HG02759 (cell line): Measurements from ENCODE around the gene TNIK.
"Not testable (repeated sequence)": the region's sequence is repeated elsewhere in the genome, so short reads cannot be mapped to it uniquely, and the experiment has no call there.

Source experiments
- ATAC-seq: cut with Tn5 transposase; IDR thresholded peaks from one replicate; pipeline ENCODE4 v1.9.1; 2021; ENCODE audit warnings: mild to moderate bottlenecking, moderate library complexity; ENCODE audit not compliant: unreplicated experiment

TNIK gene

DNA sequence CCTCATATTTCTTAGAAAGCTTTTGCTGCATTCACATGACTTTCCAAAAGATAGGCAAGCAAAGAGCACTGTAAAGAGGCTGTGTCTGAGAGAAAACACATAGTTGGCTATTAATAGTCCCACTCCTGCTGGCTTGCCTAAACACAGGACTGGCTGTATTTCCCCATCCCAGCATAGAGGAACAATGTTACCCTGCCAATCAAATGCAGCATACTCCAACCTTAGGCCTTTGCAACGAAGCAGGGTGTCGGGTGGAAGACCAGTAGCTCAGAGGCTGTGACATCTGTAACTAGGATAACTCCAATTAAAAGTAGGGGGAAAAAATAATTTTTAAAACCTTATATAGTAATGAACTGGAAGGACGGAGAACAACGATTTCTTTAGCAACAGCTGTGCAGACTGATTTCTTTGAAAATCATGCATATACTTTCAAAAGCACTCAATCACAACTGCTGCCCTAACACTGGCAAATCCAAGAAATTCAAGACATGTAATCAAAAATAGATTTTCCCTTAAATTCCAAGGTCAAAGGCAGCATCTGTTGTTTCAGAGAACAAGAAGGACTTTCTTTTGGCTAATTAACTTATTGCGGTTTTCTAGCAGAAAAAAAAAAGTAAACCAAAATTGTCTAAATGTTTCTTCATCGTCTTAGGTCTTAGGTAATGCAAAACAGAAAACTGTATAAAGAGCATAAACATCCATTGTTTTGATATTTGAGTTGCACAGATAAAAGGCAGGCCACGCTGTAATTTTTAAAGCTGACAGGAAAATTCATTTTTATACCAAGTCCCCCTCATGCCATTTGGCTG is 139.3 kb downstream of the TNIK start:
- no peak for ATAC-seq

GRCh38 chr3:171317171-171317570 is 143.0 kb downstream of the TNIK start:
- no peak for ATAC-seq

- ATAC-seq: no peak
Measured at GRCh38 chr3:171315919-171316318, 144.3 kb downstream of the TNIK start.

DNA sequence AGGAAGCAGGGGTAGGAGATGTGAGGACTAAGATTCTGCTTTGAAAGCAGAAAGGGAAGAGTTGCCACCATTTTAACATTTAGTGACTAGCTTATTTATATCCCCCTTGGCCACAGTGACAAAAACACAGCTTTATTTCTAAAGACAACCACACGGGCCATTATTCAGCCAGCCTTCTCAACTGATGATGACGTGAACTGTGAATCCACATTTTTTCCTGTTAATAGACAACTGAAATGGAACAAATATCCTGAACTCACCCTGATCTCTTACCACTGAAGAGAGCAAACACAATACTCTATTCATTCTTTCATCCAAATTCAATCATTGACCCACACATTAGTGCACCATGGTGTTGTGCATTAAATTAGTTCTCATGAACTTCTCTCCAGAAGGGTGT is 145.1 kb downstream of the TNIK start:
- no peak for ATAC-seq

- no peak for ATAC-seq
Measured at GRCh38 chr3:171314341-171314740, 145.9 kb downstream of the TNIK start.

GRCh38 chr3:171313702-171314101 is 146.5 kb downstream of the TNIK start:
- ATAC-seq: no peak

- no peak for ATAC-seq
Measured at GRCh38 chr3:171312741-171313140, 147.5 kb downstream of the TNIK start.

DNA sequence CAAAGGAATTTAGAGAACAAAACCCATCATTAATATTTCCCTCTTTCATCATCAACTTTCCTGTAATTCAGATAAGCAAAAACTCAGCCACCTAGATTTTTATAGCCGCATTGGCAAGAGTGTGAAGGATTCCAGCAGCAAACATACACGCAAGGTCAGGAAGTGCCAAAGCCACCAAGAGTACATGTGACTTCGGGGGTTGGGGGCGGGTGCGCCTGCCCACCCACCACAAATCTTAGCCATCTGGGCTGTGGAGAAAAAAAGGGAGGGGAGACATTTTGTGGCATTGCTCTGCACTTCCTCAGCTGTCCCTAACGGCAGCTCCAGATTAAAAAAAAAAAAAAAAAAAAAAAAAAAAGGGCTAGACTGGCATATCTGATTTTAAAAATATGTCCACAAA is 148.4 kb downstream of the TNIK start:
- no peak for ATAC-seq

DNA sequence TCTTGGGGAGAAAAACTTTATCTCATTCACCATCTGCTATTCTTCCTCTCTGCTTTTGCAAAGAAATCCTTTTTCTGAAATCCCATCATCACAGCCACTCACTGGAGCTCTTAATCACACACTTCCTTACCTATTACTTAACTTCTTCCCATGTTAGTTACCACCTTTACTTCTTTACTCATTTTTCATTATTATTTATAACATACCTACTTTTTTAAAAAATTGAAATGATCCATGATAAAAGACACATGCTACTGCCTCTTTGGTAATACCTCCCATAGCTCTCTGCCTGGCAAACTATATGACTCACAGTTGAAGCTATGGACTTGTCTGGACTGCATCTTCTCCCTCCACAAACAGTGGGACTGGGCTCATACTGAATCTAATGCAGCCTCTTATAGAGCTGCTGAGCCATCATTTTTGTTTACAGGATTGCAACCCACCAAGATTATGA is 150.3 kb downstream of the TNIK start:
- ATAC-seq: no peak

DNA sequence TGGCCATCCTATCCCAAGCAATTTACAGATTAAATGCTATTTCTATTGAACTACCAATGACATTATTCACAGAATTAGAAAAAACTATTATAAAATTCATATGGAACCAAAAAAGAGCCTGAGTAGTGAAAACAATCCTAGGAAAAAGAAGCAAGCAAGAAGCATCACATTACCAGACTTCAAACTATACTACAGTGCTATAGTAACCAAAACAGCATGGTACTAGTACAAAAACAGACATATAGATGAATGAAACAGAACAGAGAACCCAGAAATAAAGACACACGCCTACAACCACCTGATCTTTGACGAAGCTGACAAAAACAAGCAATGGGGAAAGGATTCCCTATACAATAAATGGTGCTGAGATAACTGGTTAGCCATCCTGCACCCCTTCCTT is 152.2 kb downstream of the TNIK start:
- no peak for ATAC-seq

- no peak for ATAC-seq
Measured at GRCh38 chr3:171307046-171307585, 153.1 kb downstream of the TNIK start.

DNA sequence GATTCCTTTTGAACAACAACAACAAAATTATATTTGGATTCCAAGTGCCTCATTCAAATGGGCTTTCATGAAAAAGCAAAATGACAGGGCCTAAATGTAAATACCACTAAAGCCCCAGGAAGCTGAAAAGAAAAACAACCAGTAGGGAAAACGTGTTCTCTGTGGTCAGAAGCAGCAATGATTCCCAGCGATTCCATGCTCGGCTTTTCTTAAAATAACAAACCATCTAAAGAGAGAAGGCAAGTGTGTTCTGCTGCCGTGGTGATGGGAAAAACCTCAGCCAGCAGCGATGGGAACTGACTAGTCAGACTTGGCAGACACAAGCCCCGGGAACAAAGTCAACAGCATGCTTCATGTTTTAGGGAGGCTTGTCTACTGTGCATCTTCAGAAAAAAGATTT is 153.6 kb downstream of the TNIK start:
- no peak for ATAC-seq

GRCh38 chr3:171305823-171306222 is 154.4 kb downstream of the TNIK start:
- ATAC-seq: not testable (repeated sequence)

DNA sequence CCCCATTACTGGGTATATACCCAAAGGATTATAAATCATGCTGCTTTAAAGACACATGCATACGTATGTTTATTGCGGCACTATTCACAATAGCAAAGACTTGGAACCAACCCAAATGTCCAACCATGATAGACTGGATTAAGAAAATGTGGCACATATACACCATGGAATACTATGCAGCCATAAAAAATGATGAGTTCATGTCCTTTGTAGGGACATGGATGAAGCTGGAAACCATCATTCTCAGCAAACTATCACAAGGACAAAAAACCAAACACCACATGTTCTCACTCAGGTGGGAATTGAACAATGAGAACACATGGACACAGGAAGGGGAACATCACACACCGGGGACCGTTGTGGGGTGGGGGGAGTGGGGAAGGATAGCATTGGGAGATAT is 155.7 kb downstream of the TNIK start:
- ATAC-seq: not testable (repeated sequence)

DNA sequence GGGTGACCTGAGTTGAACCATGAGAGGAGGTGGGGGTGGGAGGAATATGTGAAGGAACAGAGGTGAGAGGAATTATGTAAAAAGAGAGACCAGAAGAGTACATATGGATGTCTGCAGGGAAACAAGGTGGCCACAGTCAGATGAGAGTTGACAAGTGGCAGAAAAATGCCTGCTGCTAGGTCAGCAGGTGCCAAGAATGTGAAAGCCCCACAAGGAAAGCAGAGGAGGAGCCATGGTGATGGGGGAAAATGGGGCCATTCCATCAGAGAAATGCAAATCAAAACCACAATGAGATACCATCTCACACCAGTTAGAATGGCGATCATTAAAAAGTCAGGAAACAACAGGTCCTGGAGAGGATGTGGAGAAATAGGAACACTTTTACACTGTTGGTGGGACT is 156.2 kb downstream of the TNIK start:
- ATAC-seq: not testable (repeated sequence)

- no peak for ATAC-seq
Measured at GRCh38 chr3:171301998-171302397, 158.2 kb downstream of the TNIK start.

DNA sequence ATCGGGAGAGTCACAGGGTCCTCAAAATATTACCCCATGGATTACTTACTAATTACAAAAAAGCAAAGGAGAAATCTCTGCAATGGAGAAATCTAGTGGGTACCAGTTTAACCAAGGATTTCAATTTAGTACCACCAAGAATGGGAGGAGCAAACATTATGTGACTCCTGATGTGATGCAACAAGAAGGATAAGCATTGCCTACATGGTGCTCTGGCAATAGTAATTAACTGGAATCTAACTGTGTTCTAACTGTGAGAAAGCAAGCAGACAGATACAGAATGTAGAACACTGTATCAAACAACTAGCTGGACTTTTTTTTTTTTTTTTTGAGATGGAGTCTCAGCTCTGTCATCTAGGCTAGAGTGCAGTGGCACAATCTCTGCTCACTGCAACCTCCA is 159.2 kb downstream of the TNIK start:
- no peak for ATAC-seq

GRCh38 chr3:171297951-171298350 is 162.3 kb downstream of the TNIK start:
- no peak for ATAC-seq

GRCh38 chr3:171297207-171297606 is 163.0 kb downstream of the TNIK start:
- no peak for ATAC-seq

GRCh38 chr3:171295484-171296373 is 164.5 kb downstream of the TNIK start:
- ATAC-seq: no peak

DNA sequence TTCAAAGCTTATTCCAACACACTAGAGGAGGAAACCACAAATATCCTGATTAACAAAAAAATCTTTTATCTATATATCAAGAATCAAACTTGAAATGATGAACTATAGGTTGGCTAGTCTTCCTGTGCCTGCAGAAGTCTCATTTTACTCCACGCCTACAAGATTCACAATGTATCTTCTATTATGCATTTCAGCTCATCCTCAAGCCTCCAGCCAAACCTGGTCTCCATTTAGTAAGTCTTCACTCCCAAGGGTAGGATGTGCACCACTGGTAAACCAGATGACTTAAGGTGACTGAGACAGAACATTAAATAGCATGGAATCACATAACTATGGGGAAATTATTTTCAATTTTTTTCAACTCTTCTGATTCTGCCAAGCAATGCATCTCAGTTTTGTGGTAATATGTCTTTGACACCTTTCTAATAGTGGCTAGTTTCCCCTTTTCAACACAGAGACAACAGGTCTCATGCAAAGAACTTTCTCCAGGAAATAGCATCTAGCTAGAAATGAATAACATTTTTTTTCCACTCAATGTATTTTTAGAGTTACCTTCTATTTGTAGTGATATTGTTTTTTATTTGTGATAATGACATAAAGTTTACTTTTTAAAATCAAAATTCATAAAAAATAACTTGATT is 166.9 kb downstream of the TNIK start:
- ATAC-seq: peak; percentile 42
